HG03469 (cell line): ENCODE data around the gene ZNF346.

Source experiments
- ATAC-seq: cut with Tn5 transposase; IDR thresholded peaks from one replicate; pipeline ENCODE4 v1.9.1; 2021; ENCODE audit warnings: mild to moderate bottlenecking, moderate library complexity, moderate number of reproducible peaks; ENCODE audit not compliant: unreplicated experiment

ZNF346 gene

GRCh38 chr5:177093082-177093712 is 70.7 kb downstream of the ZNF346 start:
- ATAC-seq: no peak

DNA sequence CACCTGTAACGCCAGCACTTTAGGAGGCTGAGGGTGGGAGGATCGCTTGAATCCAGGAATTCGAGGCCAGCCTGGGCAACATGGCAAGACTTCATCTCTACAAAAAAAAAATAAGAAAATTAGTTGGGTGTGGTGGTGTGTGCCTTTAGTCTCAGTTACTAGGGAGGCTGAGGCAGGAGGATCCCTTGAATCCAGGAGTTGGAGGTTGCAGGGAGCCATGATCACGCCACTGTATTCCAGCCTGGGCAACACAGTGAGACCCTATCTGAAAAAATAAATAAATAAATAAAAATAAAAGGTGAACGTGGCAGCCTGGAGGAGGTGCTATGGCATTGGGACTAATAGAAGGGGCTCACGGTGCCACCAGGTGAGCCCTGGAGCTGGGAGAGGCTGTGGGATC is 71.3 kb downstream of the ZNF346 start:
- no peak for ATAC-seq

DNA sequence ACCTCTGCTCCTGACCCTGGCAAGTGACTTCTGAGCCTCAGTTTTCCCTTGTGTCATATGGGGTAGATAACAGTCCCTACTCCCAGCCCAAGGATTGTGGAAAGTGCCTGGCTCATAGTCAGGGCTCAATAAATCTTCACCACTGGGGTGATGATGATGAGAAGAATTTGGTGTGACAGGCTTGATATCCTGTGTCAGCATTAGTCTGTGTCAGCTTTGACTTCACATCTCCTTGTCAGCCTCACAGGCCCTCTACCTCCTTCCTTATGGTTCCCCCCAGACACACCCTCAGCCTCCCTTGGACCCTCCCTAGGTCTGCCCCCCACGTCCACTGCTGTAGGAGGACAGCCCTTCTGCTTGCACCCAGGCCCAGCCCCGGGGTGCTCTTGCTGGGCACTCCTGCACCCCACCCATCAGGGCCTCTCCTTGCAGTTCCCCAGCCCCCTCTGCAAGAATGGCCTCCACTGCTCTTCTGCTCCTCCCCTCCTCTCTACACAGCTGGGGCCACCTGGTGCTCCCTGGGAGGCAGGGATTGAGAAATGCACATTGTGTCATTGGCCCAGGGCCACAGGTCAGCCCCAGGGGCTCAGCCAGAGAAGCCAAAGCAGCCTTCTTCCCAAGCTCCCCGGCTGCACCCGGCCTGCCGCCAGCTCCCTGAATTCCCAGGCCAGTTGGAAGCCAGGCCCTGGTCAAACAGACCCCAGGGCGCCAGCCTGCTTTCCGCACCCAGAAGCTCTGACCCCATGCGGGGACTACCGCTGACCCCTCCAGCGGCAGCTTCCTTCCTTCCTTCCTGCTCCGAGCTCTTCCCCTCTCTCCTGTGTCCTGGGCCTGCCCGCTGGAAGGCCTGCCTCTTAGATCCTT is 72.0 kb downstream of the ZNF346 start:
- no peak for ATAC-seq

GRCh38 chr5:177095088-177095669 is 72.7 kb downstream of the ZNF346 start:
- no peak for ATAC-seq

GRCh38 chr5:177096162-177097015 is 73.9 kb downstream of the ZNF346 start:
- ATAC-seq: no peak

DNA sequence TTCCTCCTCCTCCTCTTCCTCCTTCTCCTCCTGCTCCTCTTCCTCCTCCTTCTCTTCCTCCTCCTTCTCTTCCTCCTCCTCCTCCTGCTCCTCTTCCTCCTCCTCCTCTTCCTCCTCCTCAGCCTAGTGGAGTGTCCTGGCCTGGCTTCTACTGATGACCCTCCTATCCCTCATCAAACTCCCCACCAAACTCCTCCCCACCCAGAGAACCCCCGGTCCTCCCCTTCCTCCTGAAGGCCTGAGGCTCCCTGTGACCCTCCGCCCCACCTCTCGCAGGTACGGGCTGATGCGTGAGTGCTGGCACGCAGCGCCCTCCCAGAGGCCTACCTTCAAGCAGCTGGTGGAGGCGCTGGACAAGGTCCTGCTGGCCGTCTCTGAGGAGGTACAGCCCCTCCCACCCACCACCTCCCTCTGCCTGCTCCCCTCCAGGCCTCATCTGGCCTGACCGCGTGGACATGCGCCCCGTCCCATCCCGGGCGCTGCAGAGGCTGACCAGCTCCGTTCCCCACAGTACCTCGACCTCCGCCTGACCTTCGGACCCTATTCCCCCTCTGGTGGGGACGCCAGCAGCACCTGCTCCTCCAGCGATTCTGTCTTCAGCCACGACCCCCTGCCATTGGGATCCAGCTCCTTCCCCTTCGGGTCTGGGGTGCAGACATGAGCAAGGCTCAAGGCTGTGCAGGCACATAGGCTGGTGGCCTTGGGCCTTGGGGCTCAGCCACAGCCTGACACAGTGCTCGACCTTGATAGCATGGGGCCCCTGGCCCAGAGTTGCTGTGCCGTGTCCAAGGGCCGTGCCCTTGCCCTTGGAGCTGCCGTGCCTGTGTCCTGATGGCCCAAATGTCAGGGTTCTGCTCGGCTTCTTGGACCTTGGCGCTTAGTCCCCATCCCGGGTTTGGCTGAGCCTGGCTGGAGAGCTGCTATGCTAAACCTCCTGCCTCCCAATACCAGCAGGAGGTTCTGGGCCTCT is 74.8 kb downstream of the ZNF346 start:
- no peak for ATAC-seq

- no peak for ATAC-seq
Observed at GRCh38 chr5:177098120-177098469, 75.6 kb downstream of the ZNF346 start.

DNA sequence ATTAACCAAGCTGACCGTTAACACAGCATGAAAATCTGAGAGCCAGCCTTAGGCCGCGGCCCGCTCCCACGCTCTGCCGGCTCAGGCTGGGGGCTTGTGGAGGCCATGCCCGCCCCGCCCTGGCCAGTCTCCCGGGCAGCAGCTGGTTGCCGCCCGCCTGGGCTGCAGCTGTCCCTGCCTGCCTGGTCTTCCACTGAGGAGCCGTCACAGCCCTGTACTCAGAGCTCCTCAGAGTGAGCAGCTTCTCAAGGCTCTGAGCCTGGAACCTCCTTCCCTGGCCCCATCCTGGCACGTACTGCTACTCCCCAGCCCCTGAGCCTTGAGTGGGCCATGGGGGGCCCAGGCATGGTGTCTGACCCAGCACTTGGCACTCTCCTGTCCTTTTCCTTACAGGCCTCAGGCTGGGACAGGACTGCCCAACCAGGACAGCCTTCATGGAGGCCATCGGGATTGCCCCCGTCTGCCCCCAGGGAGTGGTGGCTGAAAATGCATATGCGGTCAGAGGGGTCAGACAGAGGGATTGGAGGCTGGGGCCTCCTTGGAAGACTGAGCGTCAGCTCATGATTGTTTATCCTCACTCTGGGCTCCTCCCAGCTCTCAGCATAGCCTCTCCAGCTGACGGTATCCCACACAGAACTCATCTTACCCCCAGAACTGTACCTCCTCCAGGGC is 76.1 kb downstream of the ZNF346 start:
- no peak for ATAC-seq

GRCh38 chr5:177099422-177100093 is 77.1 kb downstream of the ZNF346 start:
- ATAC-seq: no peak

DNA sequence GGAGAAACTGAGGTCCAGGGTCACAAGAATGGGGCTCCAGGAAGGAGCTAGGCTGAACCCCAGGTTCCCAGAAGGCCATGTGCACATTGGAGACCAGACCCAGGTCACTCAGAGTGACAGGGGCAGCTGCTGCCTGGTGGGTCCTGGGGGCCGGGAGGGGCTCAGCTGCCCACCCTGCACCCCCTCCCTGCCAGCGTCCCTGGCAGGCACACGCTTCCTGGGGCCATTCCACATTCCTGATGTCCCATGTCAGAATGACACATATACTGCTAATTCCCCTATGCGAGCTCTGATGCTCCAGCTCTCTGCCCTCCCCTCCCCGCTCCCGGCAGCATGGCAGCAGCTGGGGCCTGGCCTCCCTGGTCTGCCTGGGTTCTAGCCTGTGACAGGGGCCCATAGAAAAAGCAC is 78.2 kb downstream of the ZNF346 start:
- no peak for ATAC-seq

GRCh38 chr5:177103523-177104253 is 81.2 kb downstream of the ZNF346 start:
- no peak for ATAC-seq

GRCh38 chr5:177105691-177106476 is 83.4 kb downstream of the ZNF346 start:
- ATAC-seq: no peak

- no peak for ATAC-seq
Observed at GRCh38 chr5:177107159-177107558, 84.7 kb downstream of the ZNF346 start.

DNA sequence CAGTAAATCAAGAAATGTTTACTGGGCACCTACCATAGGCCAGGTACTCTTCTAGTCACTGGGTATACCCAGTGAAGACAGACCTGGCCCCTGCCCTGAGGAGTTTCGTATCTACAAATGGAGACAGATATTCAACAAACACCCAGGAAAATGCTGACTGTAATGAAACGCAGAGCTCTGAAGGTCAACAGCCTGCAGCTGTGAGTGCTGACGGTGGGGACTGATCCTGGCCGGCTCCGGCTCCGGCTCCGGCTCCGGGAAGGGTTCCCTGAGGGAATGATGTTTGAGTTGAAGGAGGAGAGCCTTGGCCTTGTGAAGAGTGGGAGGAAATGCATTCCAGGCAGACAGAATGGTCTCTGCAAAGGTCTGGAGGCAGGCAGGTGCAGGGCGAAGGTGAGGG is 87.3 kb downstream of the ZNF346 start:
- no peak for ATAC-seq

GRCh38 chr5:177111720-177112394 is 89.4 kb downstream of the ZNF346 start:
- no peak for ATAC-seq

GRCh38 chr5:177112589-177113220 is 90.2 kb downstream of the ZNF346 start:
- no peak for ATAC-seq
